Trophoblast cell (in vitro differentiated cells and primary cell): ENCODE results near the gene NUAK1.
A peak's percentile ranks its signal among the peaks of the same experiment; 100 is the strongest.

Experiments used
- DNase-seq, 2 donors: peaks; one replicate each; pipeline ENCODE4 v3.0.0-alpha.2; 2016
- H2AFZ ChIP-seq: 2 replicates; pipeline ENCODE4 v1.6.1; 2013; ENCODE audit warnings: low read length, moderate library complexity, mild to moderate bottlenecking; ENCODE audit not compliant: insufficient read depth, poor library complexity
- H2AK5ac ChIP-seq: 2 replicates; pipeline ENCODE4 v1.6.1; 2013; ENCODE audit warnings: mild to moderate bottlenecking, low read length
- H2BK120ac ChIP-seq: 2 replicates; pipeline ENCODE4 v1.6.1; 2013; ENCODE audit warnings: low read length, mild to moderate bottlenecking, moderate library complexity; ENCODE audit not compliant: insufficient read depth, poor library complexity
- H2BK12ac ChIP-seq: 2 replicates; pipeline ENCODE4 v1.6.1; 2013; ENCODE audit warnings: mild to moderate bottlenecking, low read length, moderate library complexity
- H2BK5ac ChIP-seq: 2 replicates; pipeline ENCODE4 v1.6.1; 2013; ENCODE audit warnings: low read length, low read depth, moderate library complexity, mild to moderate bottlenecking; ENCODE audit not compliant: poor library complexity
- H3K14ac ChIP-seq: 2 replicates; pipeline ENCODE4 v1.6.1; 2013; ENCODE audit warnings: mild to moderate bottlenecking, low read length
- H3K18ac ChIP-seq: 2 replicates; pipeline ENCODE4 v1.6.1; 2013; ENCODE audit warnings: mild to moderate bottlenecking, low read length
- H3K23ac ChIP-seq: 2 replicates; pipeline ENCODE4 v1.6.1; 2013; ENCODE audit warnings: low read length
- H3K27ac ChIP-seq: 2 replicates; pipeline ENCODE4 v1.5.1; 2013; ENCODE audit warnings: low read depth, mild to moderate bottlenecking, inconsistent platforms, low read length, moderate library complexity
- H3K27me3 ChIP-seq: 2 replicates; pipeline ENCODE4 v1.6.1; 2013; ENCODE audit warnings: inconsistent platforms, mild to moderate bottlenecking, low read length, moderate library complexity; ENCODE audit not compliant: insufficient read depth
- H3K36me3 ChIP-seq, 2 experiments: 1 replicate in 1 of 2; 2 replicates in 1 of 2; pipeline ENCODE4 v1.6.1; 2013; ENCODE audit warnings: low read length in 2 of 2, mild to moderate bottlenecking in 2 of 2, moderate library complexity in 1 of 2; ENCODE audit not compliant: insufficient read depth in 2 of 2, control insufficient read depth in 1 of 2
- H3K4ac ChIP-seq: 2 replicates; pipeline ENCODE4 v1.6.1; 2013; ENCODE audit warnings: low read depth, mild to moderate bottlenecking, low read length, moderate library complexity
- H3K4me1 ChIP-seq, 2 experiments: 1 replicate in 1 of 2; 2 replicates in 1 of 2; pipeline ENCODE4 v1.6.1; 2013; ENCODE audit warnings: low read length in 2 of 2, mild to moderate bottlenecking in 2 of 2, moderate library complexity in 1 of 2; ENCODE audit not compliant: insufficient read depth in 2 of 2, control insufficient read depth in 1 of 2
- H3K4me2 ChIP-seq: 2 replicates; pipeline ENCODE4 v1.6.1; 2013; ENCODE audit warnings: inconsistent platforms, mild to moderate bottlenecking, low read length, moderate library complexity
- H3K4me3 ChIP-seq: 2 replicates; pipeline ENCODE4 v1.5.1; 2013; ENCODE audit warnings: mild to moderate bottlenecking, low read depth, low read length, inconsistent platforms
- H3K79me1 ChIP-seq: one replicate; pipeline ENCODE4 v1.6.1; 2013; ENCODE audit warnings: low read length
- H3K79me2 ChIP-seq: 2 replicates; pipeline ENCODE4 v1.6.1; 2013; ENCODE audit warnings: low read length, mild to moderate bottlenecking; ENCODE audit not compliant: control insufficient read depth, insufficient read depth, poor library complexity
- H3K9ac ChIP-seq: 2 replicates; pipeline ENCODE4 v1.6.1; 2013; ENCODE audit warnings: mild to moderate bottlenecking, low read length
- H3K9me3 ChIP-seq: 2 replicates; pipeline ENCODE4 v1.6.1; 2013; ENCODE audit warnings: low read depth, mild to moderate bottlenecking, control low read depth, inconsistent platforms, low read length; ENCODE audit not compliant: insufficient read depth
- H4K12ac ChIP-seq: 2 replicates; pipeline ENCODE4 v1.6.1; 2013; ENCODE audit warnings: low read depth, mild to moderate bottlenecking, low read length, moderate library complexity
- H4K8ac ChIP-seq: 2 replicates; pipeline ENCODE4 v1.6.1; 2013; ENCODE audit warnings: low read depth, mild to moderate bottlenecking, low read length, moderate library complexity
- H4K91ac ChIP-seq: one replicate; pipeline ENCODE4 v1.6.1; 2013; ENCODE audit warnings: low read depth, mild to moderate bottlenecking, low read length, moderate library complexity
- WGBS: extraction: QIAGEN DNeasy Blood & Tissue Kit; methylation state at CpG from one replicate; pipeline ENCODE4 v1.1.7; 2013; ENCODE audit warnings: missing lambda C conversion rate; ENCODE audit not compliant: insufficient read length, insufficient coverage; ENCODE audit errors: extremely low coverage; 5-methylcytosine and 5-hydroxymethylcytosine counted together

NUAK1 gene

DNA sequence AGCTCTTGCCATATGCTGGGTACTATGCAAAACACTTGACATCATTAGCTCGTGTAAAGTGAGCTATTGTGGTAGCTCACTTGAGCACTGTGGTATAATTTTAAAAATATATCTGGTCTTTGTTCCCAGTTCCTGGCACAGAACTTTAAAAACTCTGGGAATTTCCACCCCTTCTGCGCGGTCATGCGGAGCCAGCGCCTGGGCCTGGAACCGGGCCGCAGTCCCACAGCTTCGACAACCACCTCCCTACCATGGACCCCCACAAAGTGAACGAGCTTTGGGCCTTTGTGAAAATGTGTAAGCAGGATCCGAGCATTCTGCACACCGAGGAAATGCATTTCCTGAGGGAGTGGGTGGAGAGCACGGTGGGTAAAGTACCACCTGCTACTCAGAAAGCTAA lies 123.1 kb downstream of the NUAK1 start:
- H2AK5ac ChIP-seq: peak overlapping the region; percentile 72
- WGBS: no CpG with 5 or more reads among the region's 12 CpGs
- no peak overlapping the region for H3K9ac ChIP-seq
- H2BK5ac ChIP-seq: no peak overlapping the region
- no peaks in the 10 kb centered on the region for H3K27me3 ChIP-seq
- no peak for DNase-seq
- H3K14ac ChIP-seq: no peak overlapping the region
- H3K9me3 ChIP-seq: peaks cover 3% of the 10 kb centered on the region
- H3K27ac ChIP-seq: no peak overlapping the region
- no peak overlapping the region for H4K8ac ChIP-seq
- H2AFZ ChIP-seq: no peak overlapping the region
- no peak overlapping the region for H4K12ac ChIP-seq
- peaks cover 19% of the 10 kb centered on the region for H3K79me1 ChIP-seq
- H3K79me2 ChIP-seq: no peaks in the 10 kb centered on the region
- peak overlapping the region; percentile 79 for H4K91ac ChIP-seq
- no peak overlapping the region for H3K4me2 ChIP-seq
- H3K23ac ChIP-seq: no peak overlapping the region
- no peak overlapping the region for H3K18ac ChIP-seq
- H2BK12ac ChIP-seq: peak overlapping the region; percentile 6
- no peak overlapping the region for H3K4ac ChIP-seq
- H3K36me3 ChIP-seq: peaks cover 0 to 2% of the 10 kb centered on the region in 2 experiments
- no peak overlapping the region for H3K4me3 ChIP-seq
- H2BK120ac ChIP-seq: peak overlapping the region; percentile 58
- peaks cover 3% of the 10 kb centered on the region in 2 experiments for H3K4me1 ChIP-seq

DNA sequence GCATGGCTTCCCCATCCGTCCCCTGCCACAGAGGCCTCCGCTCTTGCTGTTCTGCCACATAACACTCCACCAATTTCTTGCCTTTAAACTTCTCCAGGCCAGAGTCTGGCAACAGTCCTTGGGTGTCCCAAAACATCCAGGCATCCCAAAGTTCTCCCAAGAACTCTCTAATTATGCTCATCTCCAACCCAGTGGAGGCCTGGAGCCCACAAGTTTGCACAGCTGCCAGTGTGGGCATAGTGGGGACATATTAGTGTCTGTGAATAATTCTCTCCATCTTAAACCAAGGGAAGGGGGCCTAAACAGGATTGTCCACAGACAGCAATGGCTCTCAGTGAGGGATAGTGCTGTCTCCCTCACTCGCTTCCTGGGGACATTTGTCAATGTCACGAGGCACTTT lies 124.8 kb downstream of the NUAK1 start:
- Histone ChIP-seq H3K4me3 (no peak overlapping the region), H3K14ac (no peak overlapping the region), H3K9me3 (peaks cover 3% of the 10 kb centered on the region), H4K12ac (no peak overlapping the region), H2BK120ac (peak overlapping the region; percentile 12), H2AFZ (no peak overlapping the region), H3K27me3 (no peaks in the 10 kb centered on the region), H3K27ac (no peak overlapping the region), H3K18ac (no peak overlapping the region), H4K8ac (peak overlapping the region; percentile 2), H3K4me2 (no peak overlapping the region), H3K4ac (no peak overlapping the region), H2BK5ac (no peak overlapping the region), H3K4me1 (peaks cover 3% of the 10 kb centered on the region in 2 experiments), H3K23ac (no peak overlapping the region), H4K91ac (peak overlapping the region; percentile 46), H3K79me1 (peaks cover 16% of the 10 kb centered on the region), H3K79me2 (no peaks in the 10 kb centered on the region), H3K36me3 (peaks cover 0 to 2% of the 10 kb centered on the region in 2 experiments), H2BK12ac (peak overlapping the region; percentile 66), H2AK5ac (peak overlapping the region; percentile 68), H3K9ac (no peak overlapping the region)
- WGBS: no CpG with 5 or more reads among the region's 4 CpGs
- DNase-seq: no peak
